Upper lobe of left lung (tissue), 6 donors: ENCODE results near the gene GPC5. TPM values are rescaled to one million over a fixed set of nuclear protein-coding genes. Genes with fewer than 3 reads are reported as not detected.

ENCODE experiments used
- ATAC-seq, 2 donors: fragments of 200-7000 bp; cut with Tn5 transposase; one replicate each; pipeline ENCODE4 v1.9.1; 2022; ENCODE audit warnings: mild to moderate bottlenecking in 2 of 2, moderate library complexity in 2 of 2; ENCODE audit not compliant: low FRiP score in 2 of 2
- DNase-seq, 2 donors: peaks; one replicate each; pipeline ENCODE4 v3.0.0-alpha.2; 2019 to 2020
- H3K27ac ChIP-seq, 4 donors: fragments of 200-600 bp; sonication (generic); one replicate each; pipeline ENCODE4 v1.5.1; 2016 to 2019
- H3K27me3 ChIP-seq, 4 donors: fragments of 200-600 bp; sonication (generic); one replicate each; pipeline ENCODE4 v1.5.1; 2017 to 2019
- H3K36me3 ChIP-seq, 4 donors: fragments of 200-600 bp; sonication (generic); one replicate each; pipeline ENCODE4 v1.5.1; 2016 to 2019
- H3K4me1 ChIP-seq, 4 donors: fragments of 200-600 bp; sonication (generic); one replicate each; pipeline ENCODE4 v1.5.1; 2018 to 2019
- H3K4me3 ChIP-seq, 4 donors: fragments of 200-600 bp; sonication (generic); one replicate each; pipeline ENCODE4 v1.5.1; 2017 to 2019; ENCODE audit warnings: mild to moderate bottlenecking in 2 of 4, moderate library complexity in 1 of 4
- H3K9me3 ChIP-seq, 4 donors: fragments of 200-600 bp; sonication (generic); one replicate each; pipeline ENCODE4 v1.5.1; 2018 to 2019
- CTCF ChIP-seq, 6 experiments: fragments of 450-650 bp in 4 of 6; fragments of 200-600 bp in 2 of 6; sonication (generic) in 2 of 6; IDR thresholded peaks; one replicate each; pipeline ENCODE4 v1.5.1; 2016 to 2019; ENCODE audit warnings: antibody characterized with exemption in 6 of 6
- EP300 ChIP-seq, 4 donors: sonication (generic); formaldehyde crosslinking; IDR thresholded peaks; one replicate each; pipeline ENCODE4 v1.5.1; 2017; ENCODE audit warnings: antibody characterized with exemption in 4 of 4, control low read depth in 2 of 4
- POLR2A ChIP-seq, 4 donors: fragments of 450-650 bp; IDR thresholded peaks; one replicate each; pipeline ENCODE4 v1.5.1; 2016 to 2017; ENCODE audit warnings: antibody characterized with exemption in 4 of 4, mild to moderate bottlenecking in 2 of 4
- POLR2AphosphoS5 ChIP-seq, 2 donors: sonication (generic); formaldehyde crosslinking; IDR thresholded peaks; one replicate each; pipeline ENCODE4 v1.5.1; 2017; ENCODE audit warnings: antibody characterized with exemption in 2 of 2
- WGBS, 2 donors: methylation state at CpG; one replicate each; pipeline ENCODE4 v1.1.5; 2017 to 2018; 5-methylcytosine and 5-hydroxymethylcytosine counted together
- total RNA-seq, 6 donors: library from RNA; depleted of rRNA in 4 of 6; stranded (reverse); fragments of >200 nt in 4 of 6; gene quantifications; one replicate each; pipeline versions ENCODE4 v1.1.0 to v1.2.1, GENCODE V29; 2016 to 2021
- donor health status: DM: no; HTN: no; CAD: no; lungs with moderate emphysema.
- donor health status: DM: no; HTN: yes; CAD: no; lungs with severe emphysema.

GPC5 gene
- total RNA-seq, 6 donors from 2014 or later = 7.6 to 51.4 (median 12.8) TPM

- H3K36me3 ChIP-seq = peaks cover 0 to 44% (median 2%) of the 10 kb centered on the region in 4 donors
These were observed 41.4 kb upstream of the GPC5 start for GRCh38 chr13:91356919-91357612.

GRCh38 chr13:91357613-91358386 lies 40.6 kb upstream of the GPC5 start:
- DNase-seq (no peak), ATAC-seq (no peak)
- peaks cover 0 to 40% (median 2%) of the 10 kb centered on the region in 4 donors for H3K36me3 ChIP-seq
- H3K27ac ChIP-seq = no peak overlapping the region
- no peak overlapping the region for H3K4me3 ChIP-seq
- H3K4me1 ChIP-seq = peaks cover 5 to 11% (median 10%) of the 10 kb centered on the region in 4 donors
- H3K9me3 ChIP-seq = no peaks in the 10 kb centered on the region
- H3K27me3 ChIP-seq = no peaks in the 10 kb centered on the region
- WGBS, 2 donors = 57 to 60% methylated on average over 7 of the region's 7 CpGs
- no peak for TF ChIP-seq EP300 (IDR thresholded peaks at IDR 0.05)

More at GRCh38 chr13:91356919-91357612, 41.4 kb upstream of the GPC5 start:
- no peaks in the 10 kb centered on the region for H3K27me3 ChIP-seq
- DNase-seq (no peak), ATAC-seq (no peak)
- TF ChIP-seq POLR2A (IDR thresholded peaks at IDR 0.05) (no peak), EP300 (IDR thresholded peaks at IDR 0.05) (no peak), POLR2AphosphoS5 (IDR thresholded peaks at IDR 0.05) (no peak), CTCF (IDR thresholded peaks at IDR 0.05) (no peak)
- H3K27ac ChIP-seq = no peak overlapping the region
- 76 to 85% methylated on average over 6 of the region's 6 CpGs for WGBS, 2 donors
- no peaks in the 10 kb centered on the region for H3K9me3 ChIP-seq
- H3K4me1 ChIP-seq = peaks cover 5 to 11% (median 10%) of the 10 kb centered on the region in 4 donors
- H3K4me3 ChIP-seq = no peak overlapping the region

- no peak for DNase-seq
- peaks cover 5 to 8% (median 6%) of the 10 kb centered on the region in 4 donors for H3K4me1 ChIP-seq
- H3K27me3 ChIP-seq = no peaks in the 10 kb centered on the region
- ATAC-seq = no peak
- 38 to 53% methylated on average over 2 of the region's 2 CpGs for WGBS, 2 donors
- H3K4me3 ChIP-seq = no peak overlapping the region
- TF ChIP-seq CTCF (IDR thresholded peaks at IDR 0.05) (no peak), POLR2A (IDR thresholded peaks at IDR 0.05) (no peak), EP300 (IDR thresholded peaks at IDR 0.05) (no peak), POLR2AphosphoS5 (IDR thresholded peaks at IDR 0.05) (no peak)
- no peak overlapping the region for H3K27ac ChIP-seq
- peaks cover 0 to 35% (median 1%) of the 10 kb centered on the region in 4 donors for H3K36me3 ChIP-seq
- H3K9me3 ChIP-seq = no peaks in the 10 kb centered on the region
These were observed 40.0 kb upstream of the GPC5 start for GRCh38 chr13:91358387-91358782.

- no peaks in the 10 kb centered on the region for H3K27me3 ChIP-seq
- H3K4me1 ChIP-seq = peaks cover 0 to 5% (median under 1%) of the 10 kb centered on the region in 4 donors
- no peak for ATAC-seq
- no peaks in the 10 kb centered on the region for H3K9me3 ChIP-seq
- H3K27ac ChIP-seq = no peak overlapping the region
- H3K36me3 ChIP-seq = peaks cover 0 to 28% (median 1%) of the 10 kb centered on the region in 4 donors
- H3K4me3 ChIP-seq = no peak overlapping the region
- 80 to 90% methylated on average over 4 of the region's 4 CpGs for WGBS, 2 donors
- no peak for DNase-seq
- no peak for TF ChIP-seq CTCF (IDR thresholded peaks at IDR 0.05)
- TF ChIP-seq POLR2AphosphoS5 (IDR thresholded peaks at IDR 0.05) = no peak
- TF ChIP-seq EP300 (IDR thresholded peaks at IDR 0.05) = no peak
- no peak for TF ChIP-seq POLR2A (IDR thresholded peaks at IDR 0.05)
These were observed 39.3 kb upstream of the GPC5 start for GRCh38 chr13:91359111-91359510.

GRCh38 chr13:91359631-91360030 lies 38.8 kb upstream of the GPC5 start:
- Histone ChIP-seq H3K27ac (no peak overlapping the region), H3K36me3 (peaks cover 0 to 23% (median 1%) of the 10 kb centered on the region in 4 donors), H3K4me3 (no peak overlapping the region), H3K9me3 (no peaks in the 10 kb centered on the region), H3K4me1 (peaks cover 0 to 5% (median 0%) of the 10 kb centered on the region in 4 donors), H3K27me3 (no peaks in the 10 kb centered on the region)
- TF ChIP-seq CTCF (IDR thresholded peaks at IDR 0.05) (no peak), POLR2A (IDR thresholded peaks at IDR 0.05) (no peak), EP300 (IDR thresholded peaks at IDR 0.05) (no peak), POLR2AphosphoS5 (IDR thresholded peaks at IDR 0.05) (no peak)
- 41 to 51% methylated on average over 3 of the region's 3 CpGs for WGBS, 2 donors
- no peak for ATAC-seq
- DNase-seq = no peak
